A549 treated with AZD9567 at 1 μM for 4 hours (cell line): ENCODE data around the gene HLA-DRB5. TPM values are rescaled to one million over a fixed set of nuclear protein-coding genes. Genes with fewer than 3 reads are reported as not detected.

Source experiments
- total RNA-seq: library from RNA; stranded (reverse); fragments of 200-300 nt; extraction: Qiagen RNA extraction; gene quantifications from 5 replicates; pipeline ENCODE4 v1.2.3, GENCODE V29; 2022; ENCODE audit not compliant: insufficient read depth

HLA-DRB5 gene
- not detected in 5 replicates for total RNA-seq

DNA sequence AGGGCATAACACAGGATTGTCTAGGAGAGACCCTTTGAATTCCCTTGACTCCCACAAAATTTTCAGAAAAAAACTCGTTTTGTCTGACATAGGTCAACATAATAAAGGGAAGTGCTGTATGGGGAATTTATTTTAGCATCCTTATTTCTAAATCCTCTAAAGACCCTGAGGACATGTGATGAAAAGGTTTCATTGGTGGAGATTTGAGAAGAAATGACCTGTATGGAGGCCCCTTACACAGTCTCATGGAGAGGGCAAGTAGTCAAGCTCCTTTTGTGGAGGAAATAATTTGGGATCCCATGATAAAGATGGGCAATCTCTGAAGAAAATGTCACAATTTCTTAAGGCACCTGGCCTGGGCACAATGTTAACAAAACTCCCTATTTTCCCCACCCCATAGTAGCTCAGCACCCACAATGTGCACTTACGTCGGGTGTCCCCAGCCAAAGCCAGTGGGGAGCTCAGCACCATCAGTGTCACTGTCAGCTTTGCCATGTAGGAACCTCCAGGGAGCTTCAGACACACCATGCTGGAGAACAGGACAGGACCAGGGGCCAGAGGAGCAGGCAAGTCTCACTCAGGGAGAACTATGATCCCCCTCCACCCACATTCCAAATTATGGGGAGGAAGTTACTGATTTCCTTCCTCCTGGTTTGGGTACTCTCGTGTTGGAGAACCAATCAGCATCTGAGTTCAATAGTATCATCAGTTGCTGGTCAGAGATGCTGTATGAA lies at the start of gene HLA-DRB5:
TSS of gene HLA-DRB5 (minus strand) at position 591 of the 734 bp plus-strand sequence. CDS start at position 528, 63 bp downstream.

Other genes with a start within 250 kb of the HLA-DRB5 start
- not detected in 5 replicates for gene TSBP1, start 158.4 kb downstream of the HLA-DRB5 start, total RNA-seq
- gene BTNL2, start 123.1 kb downstream of the HLA-DRB5 start, total RNA-seq: not detected in 5 replicates
- gene HLA-DRA, start 90.4 kb downstream of the HLA-DRB5 start, total RNA-seq: not detected in 5 replicates
- gene HLA-DRB1, start 59.6 kb upstream of the HLA-DRB5 start, total RNA-seq: not detected in 5 replicates
- gene HLA-DQA1, start 107.1 kb upstream of the HLA-DRB5 start, total RNA-seq: not detected in 5 replicates
- not detected in 5 replicates for gene HLA-DQB1, start 136.4 kb upstream of the HLA-DRB5 start, total RNA-seq
- gene HLA-DQA2, start 211.1 kb upstream of the HLA-DRB5 start, total RNA-seq: not detected in 5 replicates
- not detected in 5 replicates for gene HLA-DQB2, start 233.2 kb upstream of the HLA-DRB5 start, total RNA-seq